ENCODE data around the gene EHD1.

Gene EHD1

GRCh38 chr11:64921384-64921783 lies 43.0 kb upstream of the EHD1 start:
- DNase-seq, result no peak
- Histone ChIP-seq H3K9me2 (replicated peaks; ENCODE audit: insufficient read depth, low read length) (no peaks in the 10 kb centered on the region), H3K9me3 (replicated peaks; ENCODE audit: insufficient read depth, low read length) (no peaks in the 10 kb centered on the region), H3K79me2 (ENCODE audit: low read length) (peaks cover 5% of the 10 kb centered on the region), H3K27me3 (replicated peaks; ENCODE audit: insufficient read depth, low read length) (no peaks in the 10 kb centered on the region), H3F3A (ENCODE audit: insufficient read depth, low read length) (peaks cover 4% of the 10 kb centered on the region; the same call in 1 of the 2 replicates), H3K4me3 (ENCODE audit: low read length) (no peak overlapping the region), H2AFZ (ENCODE audit: low read length) (no peak overlapping the region), H4K20me1 (ENCODE audit: insufficient read depth, low read length) (no peaks in the 10 kb centered on the region), H3K27ac (ENCODE audit: low read length) (no peak overlapping the region), H3K4me1 (ENCODE audit: low read length) (no peaks in the 10 kb centered on the region), H3K9ac (ENCODE audit: low read length) (no peak overlapping the region), H3K36me3 (replicated peaks; ENCODE audit: insufficient read depth, low read length) (no peaks in the 10 kb centered on the region), H3K4me2 (ENCODE audit: low read depth, low read length) (no peak overlapping the region)
- TF ChIP-seq EZH2phosphoT487 (IDR thresholded peaks at IDR 0.05; ENCODE audit: low read length) (no peak), EZH2 (optimal IDR thresholded peaks at IDR 0.05; ENCODE audit: low read depth, low read length) (no peak), CTCF (IDR thresholded peaks at IDR 0.05; ENCODE audit: low read length) (no peak)

- Histone ChIP-seq H3K9me3 (replicated peaks; ENCODE audit: insufficient read depth, low read length) (no peaks in the 10 kb centered on the region), H3K27me3 (replicated peaks; ENCODE audit: insufficient read depth, low read length) (no peaks in the 10 kb centered on the region), H4K20me1 (ENCODE audit: insufficient read depth, low read length) (no peaks in the 10 kb centered on the region), H3K27ac (ENCODE audit: low read length) (no peak overlapping the region), H3K9ac (ENCODE audit: low read length) (no peak overlapping the region), H3K4me1 (ENCODE audit: low read length) (peaks cover 6% of the 10 kb centered on the region), H3K36me3 (replicated peaks; ENCODE audit: insufficient read depth, low read length) (no peaks in the 10 kb centered on the region), H3K9me2 (replicated peaks; ENCODE audit: insufficient read depth, low read length) (no peaks in the 10 kb centered on the region), H3K4me2 (ENCODE audit: low read depth, low read length) (no peak overlapping the region), H3K79me2 (ENCODE audit: low read length) (peaks cover 18% of the 10 kb centered on the region), H3F3A (ENCODE audit: insufficient read depth, low read length) (peaks cover 4% of the 10 kb centered on the region; the same call in 1 of the 2 replicates), H2AFZ (ENCODE audit: low read length) (no peak overlapping the region), H3K4me3 (ENCODE audit: low read length) (no peak overlapping the region)
- DNase-seq, result no peak
- TF ChIP-seq EZH2 (optimal IDR thresholded peaks at IDR 0.05; ENCODE audit: low read depth, low read length), result no peak
- no peak for TF ChIP-seq CTCF (IDR thresholded peaks at IDR 0.05; ENCODE audit: low read length)
- no peak for TF ChIP-seq EZH2phosphoT487 (IDR thresholded peaks at IDR 0.05; ENCODE audit: low read length)
These were observed 41.7 kb upstream of the EHD1 start for GRCh38 chr11:64920124-64920523.

GRCh38 chr11:64919627-64920026 lies 41.2 kb upstream of the EHD1 start:
- DNase-seq, result no peak
- H3K4me3 ChIP-seq (ENCODE audit: low read length), result no peak overlapping the region
- H2AFZ ChIP-seq (ENCODE audit: low read length), result no peak overlapping the region
- H3K9me2 ChIP-seq (replicated peaks; ENCODE audit: insufficient read depth, low read length), result no peaks in the 10 kb centered on the region
- no peaks in the 10 kb centered on the region for H4K20me1 ChIP-seq (ENCODE audit: insufficient read depth, low read length)
- H3K27me3 ChIP-seq (replicated peaks; ENCODE audit: insufficient read depth, low read length), result no peaks in the 10 kb centered on the region
- peaks cover 4% of the 10 kb centered on the region; the same call in 1 of the 2 replicates for H3F3A ChIP-seq (ENCODE audit: insufficient read depth, low read length)
- H3K9ac ChIP-seq (ENCODE audit: low read length), result no peak overlapping the region
- H3K9me3 ChIP-seq (replicated peaks; ENCODE audit: insufficient read depth, low read length), result no peaks in the 10 kb centered on the region
- H3K4me2 ChIP-seq (ENCODE audit: low read depth, low read length), result no peak overlapping the region
- H3K79me2 ChIP-seq (ENCODE audit: low read length), result peaks cover 20% of the 10 kb centered on the region
- H3K27ac ChIP-seq (ENCODE audit: low read length), result no peak overlapping the region
- TF ChIP-seq EZH2 (optimal IDR thresholded peaks at IDR 0.05; ENCODE audit: low read depth, low read length) (no peak), CTCF (IDR thresholded peaks at IDR 0.05; ENCODE audit: low read length) (no peak), EZH2phosphoT487 (IDR thresholded peaks at IDR 0.05; ENCODE audit: low read length) (no peak)
- peaks cover 6% of the 10 kb centered on the region for H3K4me1 ChIP-seq (ENCODE audit: low read length)
- no peaks in the 10 kb centered on the region for H3K36me3 ChIP-seq (replicated peaks; ENCODE audit: insufficient read depth, low read length)

Measured in MM.1S (cell line).